ENCODE measurements around the gene IL1RAPL1.
A peak's percentile ranks its signal among the peaks of the same experiment; 100 is the strongest.

IL1RAPL1 gene

GRCh38 chrX:29580560-29580959, 993.3 kb downstream of the IL1RAPL1 start:
- TF ChIP-seq CTCF (IDR thresholded peaks at IDR 0.05), result no peak

- TF ChIP-seq CTCF (IDR thresholded peaks at IDR 0.05), result no peak
Measured at GRCh38 chrX:29581223-29581622, 994.0 kb downstream of the IL1RAPL1 start.

GRCh38 chrX:29587107-29587506, 999.9 kb downstream of the IL1RAPL1 start:
- TF ChIP-seq CTCF (IDR thresholded peaks at IDR 0.05), result no peak

GRCh38 chrX:29590921-29591320, 1003.7 kb downstream of the IL1RAPL1 start:
- no peak for TF ChIP-seq CTCF (IDR thresholded peaks at IDR 0.05)

- TF ChIP-seq CTCF (IDR thresholded peaks at IDR 0.05), result no peak
Measured at GRCh38 chrX:29604381-29604780, 1017.1 kb downstream of the IL1RAPL1 start.

GRCh38 chrX:29617276-29617675, 1030.0 kb downstream of the IL1RAPL1 start:
- TF ChIP-seq CTCF (IDR thresholded peaks at IDR 0.05), result no peak

GRCh38 chrX:29617725-29618124, 1030.5 kb downstream of the IL1RAPL1 start:
- peak; percentile 42; the same call in 1 of the 2 replicates for TF ChIP-seq CTCF (IDR thresholded peaks at IDR 0.05)

GRCh38 chrX:29627833-29628232, 1040.6 kb downstream of the IL1RAPL1 start:
- TF ChIP-seq CTCF (IDR thresholded peaks at IDR 0.05), result no peak

All from LNCAP (cell line).